HG02973 (cell line): ENCODE results near the gene RPP14.

Experiments used
- ATAC-seq: cut with Tn5 transposase; IDR thresholded peaks from one replicate; pipeline ENCODE4 v1.9.1; 2021; ENCODE audit warnings: moderate library complexity; ENCODE audit not compliant: unreplicated experiment

Gene RPP14

DNA sequence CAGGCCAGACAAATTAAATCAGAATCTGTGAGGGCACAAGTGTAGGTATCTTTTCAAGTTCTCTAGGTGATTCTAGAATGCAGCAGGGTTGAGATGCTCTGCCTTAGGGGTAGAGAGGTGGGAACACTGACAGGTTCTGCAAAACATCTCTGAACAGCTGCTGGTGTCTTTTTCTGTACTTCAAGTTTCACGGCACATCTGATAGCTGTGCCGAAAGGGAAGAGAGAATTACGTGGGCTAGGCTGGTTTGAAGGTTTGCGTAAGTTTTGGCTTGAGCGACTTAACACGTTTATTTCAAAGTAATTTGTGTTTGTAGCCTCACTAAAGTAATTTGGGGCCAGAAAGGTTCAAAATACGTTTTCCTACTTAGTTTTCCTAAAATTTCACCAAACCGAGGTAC is 49.1 kb downstream of the RPP14 start:
- peak; percentile 55 for ATAC-seq

DNA sequence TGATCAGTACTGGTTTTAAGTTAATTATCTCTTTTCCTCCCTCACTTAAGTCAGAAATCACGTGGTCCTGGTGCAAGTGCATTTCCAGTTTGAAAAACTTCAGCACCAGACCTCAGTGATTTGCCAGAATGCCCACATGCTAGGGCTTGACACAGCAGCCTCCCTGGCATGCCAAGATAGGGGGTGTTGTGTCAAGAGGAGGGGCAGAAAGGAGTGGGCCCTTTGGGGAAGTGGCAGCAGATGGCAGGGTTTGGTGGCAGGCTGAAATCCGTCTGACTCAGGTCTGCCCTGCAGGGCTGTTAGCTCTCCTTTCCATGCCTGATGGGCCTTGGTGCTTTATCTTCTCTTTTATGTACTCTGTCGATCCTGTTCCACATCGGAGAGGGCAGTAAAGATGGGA is 50.0 kb downstream of the RPP14 start:
- ATAC-seq: no peak

DNA sequence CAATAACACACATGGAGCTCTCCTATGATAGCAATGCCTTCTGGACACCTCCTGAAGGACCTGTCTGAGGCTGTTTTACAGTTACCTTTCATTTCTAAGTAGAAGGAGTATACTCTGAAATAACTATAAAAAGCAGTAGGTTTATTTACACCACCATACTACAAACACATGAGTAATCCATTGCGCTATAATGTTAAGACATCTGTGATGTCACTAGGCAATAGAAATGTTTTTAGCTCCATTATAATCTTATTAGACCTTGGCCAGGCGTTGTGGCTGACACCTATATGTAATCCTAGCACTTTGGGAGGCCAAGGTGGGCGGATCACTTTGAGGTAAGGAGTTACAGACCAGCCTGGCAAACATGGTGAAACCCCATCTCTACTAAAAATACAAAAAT is 51.4 kb downstream of the RPP14 start:
- no peak for ATAC-seq

DNA sequence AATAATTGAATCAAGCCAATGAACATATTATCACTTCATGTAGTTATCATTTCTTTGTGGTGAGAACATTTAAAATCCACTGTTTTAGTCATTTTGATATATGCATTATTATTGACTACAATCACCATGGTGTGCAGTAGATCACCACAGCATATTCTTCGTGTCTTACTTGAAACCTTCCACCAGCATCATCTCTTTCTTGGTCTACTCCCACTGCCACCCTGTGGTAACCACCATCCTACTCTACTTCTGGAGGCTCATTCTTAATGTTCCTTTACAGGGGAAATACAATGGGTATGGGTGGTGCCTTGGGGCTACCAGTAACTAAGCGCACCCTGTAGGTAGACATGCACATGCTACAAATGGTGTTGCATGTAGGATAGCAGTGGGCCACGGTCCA is 52.0 kb downstream of the RPP14 start:
- ATAC-seq: no peak

DNA sequence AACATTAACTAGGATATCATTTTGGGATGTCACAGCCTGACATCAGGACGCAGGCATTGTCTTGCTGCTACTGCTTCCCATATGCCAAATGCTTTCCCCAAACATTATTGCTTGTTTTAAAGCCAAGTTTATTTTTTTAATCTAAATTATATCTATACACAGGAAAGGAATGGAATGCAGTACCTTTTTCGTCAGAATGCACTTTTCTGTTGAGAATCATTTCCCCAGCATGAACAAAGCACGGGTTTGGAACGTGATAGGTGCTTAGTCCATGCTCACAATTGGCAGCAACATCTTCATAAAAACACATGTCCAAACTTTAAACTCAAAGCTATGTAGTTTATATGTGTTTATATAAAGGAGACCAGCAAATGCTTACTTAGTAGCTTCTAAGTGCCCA is 52.8 kb downstream of the RPP14 start:
- ATAC-seq: no peak

DNA sequence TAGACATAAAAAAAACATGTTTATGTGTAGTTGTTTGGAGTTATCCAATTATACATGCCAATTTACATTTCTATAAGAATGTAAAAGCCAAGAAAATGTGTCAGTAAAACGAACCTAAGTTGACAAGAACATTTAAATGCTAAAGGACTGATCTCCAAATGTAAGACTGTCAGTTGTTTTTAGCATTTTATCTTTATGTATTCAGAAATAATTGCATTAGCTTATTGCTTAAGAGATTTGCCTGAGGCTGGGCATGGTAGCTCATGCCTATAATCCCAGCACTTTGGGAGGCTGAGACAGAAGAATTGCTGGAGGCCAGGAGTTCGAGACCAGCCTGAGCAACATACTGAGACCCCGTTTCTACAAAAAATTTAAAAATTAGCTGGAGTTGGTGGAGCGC is 53.6 kb downstream of the RPP14 start:
- no peak for ATAC-seq

DNA sequence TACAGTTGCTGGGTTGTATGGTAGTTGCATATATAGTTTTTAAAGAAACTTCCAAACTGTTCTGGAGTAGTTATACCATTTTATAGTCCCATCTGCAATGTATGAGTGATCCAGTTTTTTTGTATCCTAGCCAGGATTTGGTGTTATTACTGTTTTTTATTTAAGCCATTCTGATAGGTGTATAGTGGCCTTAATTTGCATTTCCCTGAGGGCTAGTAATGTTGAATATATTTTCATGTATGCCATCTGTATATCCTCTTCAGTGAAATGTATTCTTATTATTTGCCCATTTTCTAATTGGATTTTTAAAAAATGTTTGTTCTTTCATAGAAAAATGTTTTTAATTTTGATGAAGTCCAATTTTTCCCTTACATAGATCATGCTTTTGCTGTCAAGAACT is 55.8 kb downstream of the RPP14 start:
- no peak for ATAC-seq

DNA sequence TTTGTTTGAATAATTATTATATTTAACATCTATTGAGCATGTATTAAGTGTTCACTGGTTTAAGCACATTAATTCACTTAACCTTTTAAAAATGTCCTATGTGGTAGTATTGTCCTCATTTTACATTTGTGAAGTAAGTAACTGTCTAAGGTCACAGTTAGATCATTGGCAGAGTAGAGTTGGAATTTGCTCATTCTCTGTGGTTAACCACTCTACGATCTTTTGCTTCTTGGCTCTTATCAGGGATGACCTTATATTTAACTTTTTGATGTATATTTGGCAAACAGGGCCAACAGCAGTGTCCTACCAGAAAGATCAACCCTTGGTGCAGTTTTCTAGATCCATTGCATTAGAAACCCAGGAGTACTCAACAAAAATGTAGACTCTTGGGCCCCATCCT is 60.7 kb downstream of the RPP14 start:
- ATAC-seq: no peak

DNA sequence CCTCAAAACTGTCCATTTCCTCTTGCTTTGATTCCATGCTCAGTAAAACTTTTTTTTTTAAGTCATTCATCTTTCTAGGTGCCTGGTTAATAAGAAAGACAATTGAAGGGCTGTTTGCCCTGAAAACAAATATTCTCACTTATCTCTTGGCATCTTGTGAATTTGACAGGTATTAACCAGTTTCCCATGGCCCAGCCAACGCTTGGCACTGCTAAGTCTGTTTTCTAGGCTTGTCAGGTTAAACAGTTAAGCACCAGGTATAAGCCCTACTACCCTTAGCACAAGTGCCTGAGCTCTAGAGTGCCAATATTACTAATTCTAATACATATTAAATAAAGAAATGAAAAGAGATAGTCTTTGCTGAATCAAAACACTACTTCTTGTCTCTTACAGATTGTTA is 63.0 kb downstream of the RPP14 start:
- no peak for ATAC-seq
